GM12891 (cell line): ENCODE data around the gene NMUR1.

ENCODE experiments used
- POLR2A ChIP-seq: IDR thresholded peaks from 2 replicates; pipeline ENCODE4 v1.6.1; 2011; ENCODE audit warnings: low read depth, low read length, control low read depth
- POLR2AphosphoS5 ChIP-seq: IDR thresholded peaks from 2 replicates; pipeline ENCODE4 v1.6.1; 2011; ENCODE audit warnings: low read depth, low read length, control low read depth
- SPI1 ChIP-seq: IDR thresholded peaks from 2 replicates; pipeline ENCODE4 v1.6.1; 2011; ENCODE audit warnings: low read depth, low read length, control low read depth

- TF ChIP-seq POLR2AphosphoS5 (no peak), POLR2A (no peak), SPI1 (no peak)
These were observed 27.6 kb downstream of the NMUR1 start for GRCh38 chr2:231502596-231502995.
